Left kidney (tissue), 2 donors: ENCODE measurements around the gene PRR35. TPM values are rescaled to one million over a fixed set of nuclear protein-coding genes. Genes with fewer than 3 reads are reported as not detected.
"Not testable (repeated sequence)": the region's sequence is repeated elsewhere in the genome, so short reads cannot be mapped to it uniquely, and the experiment has no call there.

Experiments
- DNase-seq: peaks from one replicate; pipeline ENCODE4 v3.0.0-alpha.2; 2013
- polyA plus RNA-seq: library from polyadenylated mRNA; unstranded; fragments of 120-200 nt; gene quantifications from one replicate; pipeline ENCODE4 v1.2.1, GENCODE V29; 2013; ENCODE audit not compliant: insufficient read length

The PRR35 gene
- polyA plus RNA-seq, 1 donor, result 6.6 TPM

GRCh38 chr16:592518-593306, 32.5 kb downstream of the PRR35 start:
- no peak for DNase-seq

GRCh38 chr16:593406-593805, 33.2 kb downstream of the PRR35 start:
- no peak for DNase-seq

GRCh38 chr16:593807-594206, 33.6 kb downstream of the PRR35 start:
- no peak for DNase-seq

- no peak for DNase-seq
Observed at GRCh38 chr16:595094-595528, 34.9 kb downstream of the PRR35 start.

- no peak for DNase-seq
Observed at GRCh38 chr16:595942-596735, 35.9 kb downstream of the PRR35 start.

GRCh38 chr16:596736-597060, 36.5 kb downstream of the PRR35 start:
- DNase-seq, result no peak

GRCh38 chr16:597655-598054, 37.5 kb downstream of the PRR35 start:
- not testable (repeated sequence) for DNase-seq

GRCh38 chr16:598823-599739, 38.9 kb downstream of the PRR35 start:
- no peak for DNase-seq

GRCh38 chr16:600781-601180, 40.6 kb downstream of the PRR35 start:
- no peak for DNase-seq

- DNase-seq, result no peak
Observed at GRCh38 chr16:603933-604332, 43.7 kb downstream of the PRR35 start.

GRCh38 chr16:606656-607307, 46.6 kb downstream of the PRR35 start:
- no peak for DNase-seq

- DNase-seq, result no peak
Observed at GRCh38 chr16:608019-608418, 47.8 kb downstream of the PRR35 start.

GRCh38 chr16:609316-609715, 49.1 kb downstream of the PRR35 start:
- no peak for DNase-seq

GRCh38 chr16:609984-610383, 49.8 kb downstream of the PRR35 start:
- DNase-seq, result no peak

GRCh38 chr16:610513-611381, 50.6 kb downstream of the PRR35 start:
- no peak for DNase-seq

GRCh38 chr16:615122-615521, 54.9 kb downstream of the PRR35 start:
- DNase-seq, result no peak
